Activated CD4-positive, alpha-beta T cell treated with anti-CD3 and anti-CD28 coated beads, Interleukin-2, amount 50 U/mL, for 4 hours (primary cell): Measurements from ENCODE around the gene FAM174C.

ENCODE experiments used
- DNase-seq, 2 experiments: peaks; one replicate each; pipeline ENCODE4 v3.0.0-alpha.2; 2020

The FAM174C gene

DNA sequence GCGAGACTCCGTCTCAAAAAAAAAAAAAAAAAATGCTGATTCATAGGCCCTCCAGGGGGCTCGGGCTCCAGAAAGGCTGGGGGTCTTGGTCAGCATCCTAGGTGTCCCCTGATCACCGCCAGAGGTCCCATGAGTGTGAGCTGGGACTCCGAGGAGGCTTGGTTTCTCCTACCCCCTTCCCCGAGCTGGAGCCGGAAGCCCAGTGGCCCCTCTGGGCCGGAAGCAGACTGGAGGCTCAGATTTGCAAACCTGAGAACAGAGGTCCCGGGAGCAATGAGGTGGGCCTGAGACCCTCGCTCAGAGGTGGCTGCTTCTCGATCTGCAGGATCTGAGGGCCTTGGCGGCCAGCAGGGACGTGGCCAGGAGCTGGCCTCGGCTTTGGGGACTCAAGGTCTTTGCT, 51.8 kb downstream of the FAM174C start:
- DNase-seq = no peak
